Gastrocnemius medialis (tissue), 4 donors: ENCODE measurements around the gene ST6GALNAC6.

Experiments used
- CTCF ChIP-seq, 5 experiments: fragments of 450-650 bp in 3 of 5; fragments of 200-600 bp in 2 of 5; sonication (generic) in 2 of 5; IDR thresholded peaks in 4 of 5; conservative IDR thresholded peaks in 1 of 5; 1 replicate in 4 of 5; 2 replicates in 1 of 5; pipeline ENCODE4 v1.5.1; 2016 to 2019; ENCODE audit warnings: antibody characterized with exemption in 5 of 5, mild to moderate bottlenecking in 3 of 5, moderate library complexity in 3 of 5
- POLR2A ChIP-seq, 2 donors: fragments of 450-650 bp; IDR thresholded peaks; one replicate each; pipeline ENCODE4 v1.6.1; 2017; ENCODE audit warnings: antibody characterized with exemption in 2 of 2, mild to moderate bottlenecking in 2 of 2, moderate library complexity in 2 of 2

- TF ChIP-seq CTCF (IDR thresholded peaks at IDR 0.05 in 4 of 5, conservative IDR thresholded peaks at IDR 0.05 in 1 of 5) (no peak), POLR2A (IDR thresholded peaks at IDR 0.05) (no peak)
These were observed 18.2 kb upstream of the ST6GALNAC6 start for GRCh38 chr9:127917603-127918002.
